HepG2 (cell line): ENCODE data around the gene MTIF3. TPM values are rescaled to one million over a fixed set of nuclear protein-coding genes. Genes with fewer than 3 reads are reported as not detected.

ENCODE experiments used
- BCL6 ChIP-seq: IDR thresholded peaks from 2 replicates; pipeline ENCODE4 v1.6.1; 2016; ENCODE audit warnings: missing genetic modification reagents, missing compliant biosample characterization
- DNMT1 ChIP-seq: sonication (generic); formaldehyde crosslinking; IDR thresholded peaks from 2 replicates; pipeline ENCODE4 v1.5.1; 2020; ENCODE audit warnings: mild to moderate bottlenecking, missing genetic modification reagents
- FOXM1 ChIP-seq: sonication (generic); formaldehyde crosslinking; IDR thresholded peaks from 2 replicates; pipeline ENCODE4 v1.5.0; 2020; ENCODE audit warnings: missing genetic modification reagents
- GTF3A ChIP-seq: sonication (generic); formaldehyde crosslinking; conservative IDR thresholded peaks from 2 replicates; pipeline ENCODE4 v1.4.0; 2020; ENCODE audit warnings: mild to moderate bottlenecking, missing genetic modification reagents
- MTA1 ChIP-seq: sonication (generic); formaldehyde crosslinking; IDR thresholded peaks from 2 replicates; pipeline ENCODE4 v1.4.0; 2020; ENCODE audit warnings: missing genetic modification reagents, mild to moderate bottlenecking, borderline replicate concordance
- NCOR1 ChIP-seq: fragments of 200-600 bp; sonication (generic); IDR thresholded peaks from 2 replicates; pipeline ENCODE4 v1.7.0; 2017; ENCODE audit warnings: antibody characterized with exemption, low read length, borderline replicate concordance
- PLRG1 ChIP-seq: fragments of 450-650 bp; conservative IDR thresholded peaks from 2 replicates; pipeline ENCODE4 v1.6.1; 2016
- SMAD3 ChIP-seq: sonication (generic); formaldehyde crosslinking; IDR thresholded peaks from 2 replicates; pipeline ENCODE4 v1.4.0; 2020; ENCODE audit warnings: missing genetic modification reagents
- SRSF1 ChIP-seq: fragments of 200-400 bp; formaldehyde crosslinking; optimal IDR thresholded peaks from 2 replicates; pipeline ENCODE3; 2017; ENCODE audit warnings: mild to moderate bottlenecking, low read depth, low read length, moderate library complexity
- YEATS4 ChIP-seq: sonication (generic); formaldehyde crosslinking; IDR thresholded peaks from 2 replicates; pipeline ENCODE4 v1.4.0; 2020; ENCODE audit warnings: missing genetic modification reagents, borderline replicate concordance
- ZMYM2 ChIP-seq: sonication (generic); formaldehyde crosslinking; IDR thresholded peaks from 2 replicates; pipeline ENCODE4 v1.8.0; 2022; ENCODE audit warnings: mild to moderate bottlenecking, missing genetic modification reagents
- ZNF160 ChIP-seq: sonication (generic); formaldehyde crosslinking; IDR thresholded peaks from 2 replicates; pipeline ENCODE4 v1.8.0; 2022; ENCODE audit warnings: mild to moderate bottlenecking, inconsistent platforms, missing genetic modification reagents
- ZNF225 ChIP-seq: sonication (generic); formaldehyde crosslinking; IDR thresholded peaks from 2 replicates; pipeline ENCODE4 v1.4.0; 2020; ENCODE audit warnings: mild to moderate bottlenecking, missing genetic modification reagents
- ZNF737 ChIP-seq: sonication (generic); formaldehyde crosslinking; IDR thresholded peaks from 2 replicates; pipeline ENCODE4 v1.5.0; 2020; ENCODE audit warnings: missing genetic modification reagents, mild to moderate bottlenecking, borderline replicate concordance
- ZSCAN29 ChIP-seq: sonication (generic); formaldehyde crosslinking; conservative IDR thresholded peaks from 2 replicates; pipeline ENCODE4 v1.4.0; 2020; ENCODE audit warnings: mild to moderate bottlenecking, missing genetic modification reagents
- polyA plus RNA-seq, 8 experiments: library from polyadenylated mRNA; depleted of rRNA in 3 of 8; stranded (reverse) in 7 of 8; unstranded in 1 of 8; fragments of >200 nt; fragmentation: Illumina TruSeq in 4 of 8; extraction: Trizol in 4 of 8; gene quantifications; 2 replicates each; pipeline versions ENCODE4 v1.2.1 to v1.2.3, GENCODE V29; 2011 to 2016; ENCODE audit warnings: low read depth in 4 of 8, missing spikeins in 1 of 8, mixed read lengths in 1 of 8; ENCODE audit not compliant: insufficient read depth in 1 of 8
- total RNA-seq, 5 experiments: library from RNA; depleted of rRNA; stranded (reverse); fragments of >200 nt; fragmentation: Illumina TruSeq; extraction: Trizol; gene quantifications; 2 replicates each; pipeline ENCODE4 v1.2.3, GENCODE V29; 2016; ENCODE audit warnings: low read depth in 1 of 5
- TF ChIP-seq, protein P1 (sequence below): sonication (generic); formaldehyde crosslinking; IDR thresholded peaks from 2 replicates; pipeline ENCODE4 v1.4.0; 2020; ENCODE audit warnings: missing genetic modification reagents
- TF ChIP-seq, protein P2 (sequence below): sonication (generic); formaldehyde crosslinking; IDR thresholded peaks from 2 replicates; pipeline ENCODE4 v1.5.0; 2020; ENCODE audit warnings: mild to moderate bottlenecking, missing genetic modification reagents, borderline replicate concordance
- TF ChIP-seq, protein P3 (sequence below): sonication (generic); formaldehyde crosslinking; IDR thresholded peaks from 2 replicates; pipeline ENCODE4 v1.5.0; 2020; ENCODE audit warnings: missing genetic modification reagents
- TF ChIP-seq, protein P4 (sequence below): sonication (generic); formaldehyde crosslinking; IDR thresholded peaks from 2 replicates; pipeline ENCODE4 v1.4.0; 2020; ENCODE audit warnings: mild to moderate bottlenecking, missing genetic modification reagents

Gene MTIF3
- total and polyA plus RNA-seq, 2 of the 13 experiments (the other 11 are each of a cell fraction or from before 2014, with no cell fraction given), result 33.7 to 40.6 TPM

DNA sequence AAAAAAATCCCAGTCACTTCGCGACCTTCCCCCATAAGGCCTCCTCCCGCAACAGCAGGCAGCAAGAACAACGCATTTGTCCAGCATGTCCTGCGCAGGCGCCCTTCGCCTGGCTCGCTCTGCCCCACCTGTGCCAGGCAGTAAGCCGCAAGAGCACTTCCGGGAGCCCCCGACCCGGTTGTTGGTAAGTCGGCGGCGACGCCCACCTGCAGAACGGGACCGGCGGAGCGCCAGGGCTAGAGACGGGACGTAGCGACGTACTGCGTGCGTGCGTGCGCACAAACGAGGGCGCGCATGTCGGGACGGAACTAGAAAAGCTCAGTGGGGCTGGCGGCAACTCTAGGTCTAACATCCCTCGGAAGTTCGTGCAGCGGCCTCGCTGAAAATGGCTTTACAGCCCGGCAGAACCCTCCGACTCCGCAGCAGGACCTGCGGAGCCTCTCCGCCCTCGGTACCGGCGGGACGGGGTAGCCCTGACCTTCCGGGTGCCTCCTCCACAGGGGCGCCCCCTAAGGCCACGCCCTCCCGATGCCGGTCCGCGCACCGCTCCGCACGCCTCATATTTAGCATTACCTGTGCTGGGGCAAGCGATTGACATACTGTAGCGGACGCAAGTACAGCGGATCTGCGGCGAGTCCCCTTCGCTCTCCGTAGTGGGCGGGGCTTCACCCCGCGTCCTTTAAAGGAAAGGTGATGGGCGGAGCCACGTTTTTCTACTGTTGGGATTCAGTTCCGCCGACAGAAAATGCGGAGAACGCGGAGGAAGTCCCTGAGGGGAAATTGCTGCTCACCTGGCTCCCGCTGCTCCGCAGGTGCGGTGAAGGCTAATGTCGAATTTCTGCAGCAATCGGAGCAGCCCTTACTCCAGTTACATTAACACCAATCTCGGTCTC is at the start of gene MTIF3 (continued):
- TF ChIP-seq, protein P1, sequence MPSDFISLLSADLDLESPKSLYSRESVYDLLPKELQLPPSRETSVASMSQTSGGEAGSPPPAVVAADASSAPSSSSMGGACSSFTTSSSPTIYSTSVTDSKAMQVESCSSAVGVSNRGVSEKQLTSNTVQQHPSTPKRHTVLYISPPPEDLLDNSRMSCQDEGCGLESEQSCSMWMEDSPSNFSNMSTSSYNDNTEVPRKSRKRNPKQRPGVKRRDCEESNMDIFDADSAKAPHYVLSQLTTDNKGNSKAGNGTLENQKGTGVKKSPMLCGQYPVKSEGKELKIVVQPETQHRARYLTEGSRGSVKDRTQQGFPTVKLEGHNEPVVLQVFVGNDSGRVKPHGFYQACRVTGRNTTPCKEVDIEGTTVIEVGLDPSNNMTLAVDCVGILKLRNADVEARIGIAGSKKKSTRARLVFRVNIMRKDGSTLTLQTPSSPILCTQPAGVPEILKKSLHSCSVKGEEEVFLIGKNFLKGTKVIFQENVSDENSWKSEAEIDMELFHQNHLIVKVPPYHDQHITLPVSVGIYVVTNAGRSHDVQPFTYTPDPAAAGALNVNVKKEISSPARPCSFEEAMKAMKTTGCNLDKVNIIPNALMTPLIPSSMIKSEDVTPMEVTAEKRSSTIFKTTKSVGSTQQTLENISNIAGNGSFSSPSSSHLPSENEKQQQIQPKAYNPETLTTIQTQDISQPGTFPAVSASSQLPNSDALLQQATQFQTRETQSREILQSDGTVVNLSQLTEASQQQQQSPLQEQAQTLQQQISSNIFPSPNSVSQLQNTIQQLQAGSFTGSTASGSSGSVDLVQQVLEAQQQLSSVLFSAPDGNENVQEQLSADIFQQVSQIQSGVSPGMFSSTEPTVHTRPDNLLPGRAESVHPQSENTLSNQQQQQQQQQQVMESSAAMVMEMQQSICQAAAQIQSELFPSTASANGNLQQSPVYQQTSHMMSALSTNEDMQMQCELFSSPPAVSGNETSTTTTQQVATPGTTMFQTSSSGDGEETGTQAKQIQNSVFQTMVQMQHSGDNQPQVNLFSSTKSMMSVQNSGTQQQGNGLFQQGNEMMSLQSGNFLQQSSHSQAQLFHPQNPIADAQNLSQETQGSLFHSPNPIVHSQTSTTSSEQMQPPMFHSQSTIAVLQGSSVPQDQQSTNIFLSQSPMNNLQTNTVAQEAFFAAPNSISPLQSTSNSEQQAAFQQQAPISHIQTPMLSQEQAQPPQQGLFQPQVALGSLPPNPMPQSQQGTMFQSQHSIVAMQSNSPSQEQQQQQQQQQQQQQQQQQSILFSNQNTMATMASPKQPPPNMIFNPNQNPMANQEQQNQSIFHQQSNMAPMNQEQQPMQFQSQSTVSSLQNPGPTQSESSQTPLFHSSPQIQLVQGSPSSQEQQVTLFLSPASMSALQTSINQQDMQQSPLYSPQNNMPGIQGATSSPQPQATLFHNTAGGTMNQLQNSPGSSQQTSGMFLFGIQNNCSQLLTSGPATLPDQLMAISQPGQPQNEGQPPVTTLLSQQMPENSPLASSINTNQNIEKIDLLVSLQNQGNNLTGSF, result 0 out of 2 replicates have a peak, but pooled peaks have one; percentile 17
- TF ChIP-seq ZSCAN29 (CRISPR knock-in tag) (no peak; the same call in 1 of the 2 replicates), MTA1 (CRISPR knock-in tag) (peak; percentile 90; the same call in 1 of the 2 replicates), SRSF1 (peak; percentile 73), PLRG1 (no peak), DNMT1 (CRISPR knock-in tag) (no peak), YEATS4 (CRISPR knock-in tag) (peak; percentile 94), ZNF225 (peak; percentile 62), BCL6 (CRISPR knock-in tag) (peak; percentile 30; the same call in 1 of the 2 replicates), ZMYM2 (CRISPR knock-in tag) (no peak), SMAD3 (CRISPR knock-in tag) (0 out of 2 replicates have a peak, but pooled peaks have one; percentile 5), GTF3A (CRISPR knock-in tag) (no peak), ZNF737 (CRISPR knock-in tag) (no peak), ZNF160 (CRISPR knock-in tag) (no peak; the same call in 1 of the 2 replicates), FOXM1 (no peak), NCOR1 (no peak)
- TF ChIP-seq, protein P2, sequence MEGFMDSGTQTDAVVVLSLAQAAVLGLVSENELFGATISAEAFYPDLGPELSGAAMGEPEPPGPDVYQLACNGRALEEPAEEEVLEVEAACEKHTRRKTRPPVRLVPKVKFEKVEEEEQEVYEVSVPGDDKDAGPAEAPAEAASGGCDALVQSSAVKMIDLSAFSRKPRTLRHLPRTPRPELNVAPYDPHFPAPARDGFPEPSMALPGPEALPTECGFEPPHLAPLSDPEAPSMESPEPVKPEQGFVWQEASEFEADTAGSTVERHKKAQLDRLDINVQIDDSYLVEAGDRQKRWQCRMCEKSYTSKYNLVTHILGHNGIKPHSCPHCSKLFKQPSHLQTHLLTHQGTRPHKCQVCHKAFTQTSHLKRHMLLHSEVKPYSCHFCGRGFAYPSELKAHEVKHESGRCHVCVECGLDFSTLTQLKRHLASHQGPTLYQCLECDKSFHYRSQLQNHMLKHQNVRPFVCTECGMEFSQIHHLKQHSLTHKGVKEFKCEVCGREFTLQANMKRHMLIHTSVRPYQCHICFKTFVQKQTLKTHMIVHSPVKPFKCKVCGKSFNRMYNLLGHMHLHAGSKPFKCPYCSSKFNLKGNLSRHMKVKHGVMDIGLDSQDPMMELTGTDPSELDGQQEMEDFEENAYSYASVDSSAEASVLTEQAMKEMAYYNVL (CRISPR knock-in tag), result no peak
- TF ChIP-seq, protein P3, sequence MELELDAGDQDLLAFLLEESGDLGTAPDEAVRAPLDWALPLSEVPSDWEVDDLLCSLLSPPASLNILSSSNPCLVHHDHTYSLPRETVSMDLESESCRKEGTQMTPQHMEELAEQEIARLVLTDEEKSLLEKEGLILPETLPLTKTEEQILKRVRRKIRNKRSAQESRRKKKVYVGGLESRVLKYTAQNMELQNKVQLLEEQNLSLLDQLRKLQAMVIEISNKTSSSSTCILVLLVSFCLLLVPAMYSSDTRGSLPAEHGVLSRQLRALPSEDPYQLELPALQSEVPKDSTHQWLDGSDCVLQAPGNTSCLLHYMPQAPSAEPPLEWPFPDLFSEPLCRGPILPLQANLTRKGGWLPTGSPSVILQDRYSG (CRISPR knock-in tag), result peak; percentile 88; the same call in 1 of the 2 replicates
- TF ChIP-seq, protein P4, sequence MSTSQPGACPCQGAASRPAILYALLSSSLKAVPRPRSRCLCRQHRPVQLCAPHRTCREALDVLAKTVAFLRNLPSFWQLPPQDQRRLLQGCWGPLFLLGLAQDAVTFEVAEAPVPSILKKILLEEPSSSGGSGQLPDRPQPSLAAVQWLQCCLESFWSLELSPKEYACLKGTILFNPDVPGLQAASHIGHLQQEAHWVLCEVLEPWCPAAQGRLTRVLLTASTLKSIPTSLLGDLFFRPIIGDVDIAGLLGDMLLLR (CRISPR knock-in tag), result 0 out of 2 replicates have a peak, but pooled peaks have one; percentile 41
